ENCODE data around the gene ARRB1.

Gene ARRB1

GRCh38 chr11:75289919-75290318 lies 61.5 kb downstream of the ARRB1 start:
- Histone ChIP-seq H3K9me3 (ENCODE audit: severe bottlenecking) (no peaks in the 10 kb centered on the region), H3K4me1 (ENCODE audit: insufficient read depth, poor library complexity, severe bottlenecking) (no peaks in the 10 kb centered on the region), H3K27ac (ENCODE audit: poor library complexity, severe bottlenecking) (no peak overlapping the region), H3K4me3 (ENCODE audit: severe bottlenecking) (no peak overlapping the region), H3K36me3 (ENCODE audit: low read depth) (no peaks in the 10 kb centered on the region), H3K27me3 (ENCODE audit: insufficient read depth, poor library complexity, severe bottlenecking) (no peaks in the 10 kb centered on the region)
- ATAC-seq (ENCODE audit: low read depth) = no peak
- TF ChIP-seq CTCF (IDR thresholded peaks at IDR 0.05; ENCODE audit: poor library complexity, severe bottlenecking) = no peak
- no peak for DNase-seq (ENCODE audit: low spot score)

GRCh38 chr11:75289511-75289760 lies 62.0 kb downstream of the ARRB1 start:
- no peaks in the 10 kb centered on the region for H3K36me3 ChIP-seq (ENCODE audit: low read depth)
- no peak for TF ChIP-seq CTCF (IDR thresholded peaks at IDR 0.05; ENCODE audit: poor library complexity, severe bottlenecking)
- H3K4me3 ChIP-seq (ENCODE audit: severe bottlenecking) = no peak overlapping the region
- no peak; the same call in 2 of the 3 replicates for ATAC-seq (ENCODE audit: low read depth)
- H3K9me3 ChIP-seq (ENCODE audit: severe bottlenecking) = no peaks in the 10 kb centered on the region
- no peaks in the 10 kb centered on the region for H3K27me3 ChIP-seq (ENCODE audit: insufficient read depth, poor library complexity, severe bottlenecking)
- no peak for DNase-seq (ENCODE audit: low spot score)
- no peaks in the 10 kb centered on the region for H3K4me1 ChIP-seq (ENCODE audit: insufficient read depth, poor library complexity, severe bottlenecking)
- no peak overlapping the region for H3K27ac ChIP-seq (ENCODE audit: poor library complexity, severe bottlenecking)

- no peak overlapping the region for H3K4me3 ChIP-seq (ENCODE audit: severe bottlenecking)
- no peak for TF ChIP-seq CTCF (IDR thresholded peaks at IDR 0.05; ENCODE audit: poor library complexity, severe bottlenecking)
- H3K9me3 ChIP-seq (ENCODE audit: severe bottlenecking) = no peaks in the 10 kb centered on the region
- H3K4me1 ChIP-seq (ENCODE audit: insufficient read depth, poor library complexity, severe bottlenecking) = no peaks in the 10 kb centered on the region
- no peaks in the 10 kb centered on the region for H3K27me3 ChIP-seq (ENCODE audit: insufficient read depth, poor library complexity, severe bottlenecking)
- ATAC-seq (ENCODE audit: low read depth) (no peak), DNase-seq (ENCODE audit: low spot score) (no peak)
- H3K27ac ChIP-seq (ENCODE audit: poor library complexity, severe bottlenecking) = no peak overlapping the region
- H3K36me3 ChIP-seq (ENCODE audit: low read depth) = no peaks in the 10 kb centered on the region
Measured at GRCh38 chr11:75287579-75287978, 63.9 kb downstream of the ARRB1 start.

- no peaks in the 10 kb centered on the region for H3K4me1 ChIP-seq (ENCODE audit: insufficient read depth, poor library complexity, severe bottlenecking)
- no peaks in the 10 kb centered on the region for H3K9me3 ChIP-seq (ENCODE audit: severe bottlenecking)
- H3K27me3 ChIP-seq (ENCODE audit: insufficient read depth, poor library complexity, severe bottlenecking) = no peaks in the 10 kb centered on the region
- no peak overlapping the region for H3K27ac ChIP-seq (ENCODE audit: poor library complexity, severe bottlenecking)
- no peak for TF ChIP-seq CTCF (IDR thresholded peaks at IDR 0.05; ENCODE audit: poor library complexity, severe bottlenecking)
- no peak overlapping the region for H3K4me3 ChIP-seq (ENCODE audit: severe bottlenecking)
- no peak for ATAC-seq (ENCODE audit: low read depth)
- no peak for DNase-seq (ENCODE audit: low spot score)
- no peaks in the 10 kb centered on the region for H3K36me3 ChIP-seq (ENCODE audit: low read depth)
Measured at GRCh38 chr11:75286826-75287465, 64.5 kb downstream of the ARRB1 start.

GRCh38 chr11:75285776-75286360 lies 65.6 kb downstream of the ARRB1 start:
- no peak overlapping the region for H3K4me3 ChIP-seq (ENCODE audit: severe bottlenecking)
- TF ChIP-seq CTCF (IDR thresholded peaks at IDR 0.05; ENCODE audit: poor library complexity, severe bottlenecking) = no peak
- H3K4me1 ChIP-seq (ENCODE audit: insufficient read depth, poor library complexity, severe bottlenecking) = no peaks in the 10 kb centered on the region
- no peak for DNase-seq (ENCODE audit: low spot score)
- H3K27me3 ChIP-seq (ENCODE audit: insufficient read depth, poor library complexity, severe bottlenecking) = no peaks in the 10 kb centered on the region
- H3K36me3 ChIP-seq (ENCODE audit: low read depth) = no peaks in the 10 kb centered on the region
- no peaks in the 10 kb centered on the region for H3K9me3 ChIP-seq (ENCODE audit: severe bottlenecking)
- no peak for ATAC-seq (ENCODE audit: low read depth)
- H3K27ac ChIP-seq (ENCODE audit: poor library complexity, severe bottlenecking) = no peak overlapping the region
